ENCODE results near the gene PLPP1. TPM values are rescaled to one million over a fixed set of nuclear protein-coding genes. Genes with fewer than 3 reads are reported as not detected.

Gene PLPP1
- total RNA-seq, 4 donors from 2014 or later, result 73.1 to 116 (median 89.6) TPM

- WGBS, 2 donors, result 50 to 64% methylated on average over 1 of the region's 1 CpG
- DNase-seq (ENCODE audit: low spot score in 2 of 2), result no peak
- TF ChIP-seq POLR2A (IDR thresholded peaks at IDR 0.05) (no peak), CTCF (IDR thresholded peaks at IDR 0.05) (no peak)
- H3K4me3 ChIP-seq (ENCODE audit: low read depth, poor library complexity, severe bottlenecking), result no peak overlapping the region
- intact Hi-C loops (cut with DNase I; ENCODE audit: low total_unique reads), result no loop called here
Observed at GRCh38 chr5:55453211-55453610, 81.6 kb downstream of the PLPP1 start.

GRCh38 chr5:55451976-55452375 lies 82.8 kb downstream of the PLPP1 start:
- WGBS, 2 donors, result 96 to 97% methylated on average over 2 of the region's 2 CpGs
- no peak for DNase-seq (ENCODE audit: low spot score in 2 of 2)
- no peak overlapping the region for H3K4me3 ChIP-seq (ENCODE audit: low read depth, poor library complexity, severe bottlenecking)
- intact Hi-C loops (cut with DNase I; ENCODE audit: low total_unique reads), result no loop called here
- TF ChIP-seq CTCF (IDR thresholded peaks at IDR 0.05) (no peak), POLR2A (IDR thresholded peaks at IDR 0.05) (no peak)

- no peak overlapping the region for H3K4me3 ChIP-seq (ENCODE audit: low read depth, poor library complexity, severe bottlenecking)
- DNase-seq (ENCODE audit: low spot score in 2 of 2), result no peak
- 70 to 80% methylated on average over 4 of the region's 4 CpGs for WGBS, 2 donors
- TF ChIP-seq POLR2A (IDR thresholded peaks at IDR 0.05), result no peak
- TF ChIP-seq CTCF (IDR thresholded peaks at IDR 0.05), result no peak
- intact Hi-C loops (cut with DNase I; ENCODE audit: low total_unique reads), result no loop called here
Observed at GRCh38 chr5:55450050-55450765, 84.6 kb downstream of the PLPP1 start.

GRCh38 chr5:55446640-55447351 lies 88.0 kb downstream of the PLPP1 start:
- no peak overlapping the region for H3K4me3 ChIP-seq (ENCODE audit: low read depth, poor library complexity, severe bottlenecking)
- no peak for DNase-seq (ENCODE audit: low spot score in 2 of 2)
- intact Hi-C loops (cut with DNase I; ENCODE audit: low total_unique reads), result no loop called here
- no peak for TF ChIP-seq POLR2A (IDR thresholded peaks at IDR 0.05)
- no peak for TF ChIP-seq CTCF (IDR thresholded peaks at IDR 0.05)
- 66 to 77% methylated on average over 8 of the region's 8 CpGs for WGBS, 2 donors

GRCh38 chr5:55445791-55446190 lies 89.0 kb downstream of the PLPP1 start:
- H3K4me3 ChIP-seq (ENCODE audit: low read depth, poor library complexity, severe bottlenecking), result no peak overlapping the region
- intact Hi-C loops (cut with DNase I; ENCODE audit: low total_unique reads), result no loop called here
- DNase-seq (ENCODE audit: low spot score in 2 of 2), result no peak
- WGBS, 2 donors, result 99 to 100% methylated on average over 3 of the region's 3 CpGs
- TF ChIP-seq CTCF (IDR thresholded peaks at IDR 0.05) (no peak), POLR2A (IDR thresholded peaks at IDR 0.05) (no peak)
